Activated CD8-positive, alpha-beta T cell treated with anti-CD3 and anti-CD28 coated beads for 36 hours (primary cell): ENCODE measurements around the gene ASTN2. TPM values are rescaled to one million over a fixed set of nuclear protein-coding genes. Genes with fewer than 3 reads are reported as not detected.

Source experiments
- ATAC-seq: fragments of 200-7000 bp; cut with Tn5 transposase; one replicate; pipeline ENCODE4 v1.10.0; 2021; ENCODE audit warnings: mild to moderate bottlenecking, moderate library complexity
- CTCF ChIA-PET: fragments of 350-600 bp; sonication (Branson Sonifier 250); formaldehyde crosslinking; loops from one replicate; lab custom pipeline; 2021; ENCODE audit warnings: antibody characterized with exemption; lab: Charles Lee
- POLR2A ChIA-PET: fragments of 350-600 bp; sonication (Branson Sonifier 250); formaldehyde crosslinking; loops from one replicate; lab custom pipeline; 2021; ENCODE audit warnings: antibody characterized with exemption; lab: Charles Lee
- DNase-seq: peaks from one replicate; pipeline ENCODE4 v3.0.0-alpha.2; 2020
- H3K27ac Mint-ChIP-seq: one replicate; pipeline ENCODE4 v1.8.0; 2021; ENCODE audit warnings: mild to moderate bottlenecking, mixed read lengths
- H3K27me3 Mint-ChIP-seq: one replicate; pipeline ENCODE4 v1.8.0; 2021; ENCODE audit warnings: mixed read lengths
- H3K36me3 Mint-ChIP-seq: one replicate; pipeline ENCODE4 v1.8.0; 2021; ENCODE audit warnings: low read depth, mixed read lengths
- H3K4me1 Mint-ChIP-seq: one replicate; pipeline ENCODE4 v1.8.0; 2021; ENCODE audit warnings: low read depth, mixed read lengths
- H3K4me3 Mint-ChIP-seq: one replicate; pipeline ENCODE4 v1.8.0; 2021; ENCODE audit warnings: mild to moderate bottlenecking, moderate library complexity, mixed read lengths
- H3K9me3 Mint-ChIP-seq: one replicate; pipeline ENCODE4 v1.8.0; 2021; ENCODE audit warnings: mixed read lengths
- CTCF ChIP-seq: fragments of 200-600 bp; IDR thresholded peaks from one replicate; pipeline ENCODE4 v1.8.0; 2022; ENCODE audit warnings: antibody characterized with exemption, mild to moderate bottlenecking
- intact Hi-C: fragments of 100-400 bp; cut with micrococcal nuclease; formaldehyde crosslinking; loops from one replicate; pipeline ENCODE4 v1.10.0; 2022
- total RNA-seq, 2 experiments: library from RNA; stranded (reverse); gene quantifications; one replicate each; pipeline ENCODE4 v1.2.3, GENCODE V29; 2021

ASTN2 gene
- total RNA-seq, 2 experiments from 2014 or later: 5.2 to 5.7 TPM

- POLR2A ChIA-PET: interaction anchor here (0.7 kb wide), 1 partner anchor 34 kb away, joined by 3 read pairs; no protein-coding TSS in a partner anchor
- Mint-ChIP-seq H3K9me3 (no peaks in the 10 kb centered on the region), H3K4me1 (no peaks in the 10 kb centered on the region), H3K36me3 (no peaks in the 10 kb centered on the region), H3K27me3 (peaks cover 3% of the 10 kb centered on the region), H3K4me3 (no peak overlapping the region), H3K27ac (no peak overlapping the region)
- ATAC-seq (no peak), DNase-seq (no peak)
- intact Hi-C loops: no loop called here
- TF ChIP-seq CTCF: no peak
- CTCF ChIA-PET: interaction anchor here (0.9 kb wide), 1 partner anchor 81 kb away, joined by 3 read pairs; no protein-coding TSS in a partner anchor
These were observed 597.1 kb downstream of the ASTN2 start for GRCh38 chr9:116817762-116818161.

GRCh38 chr9:116816484-116816883, 598.4 kb downstream of the ASTN2 start:
- H3K36me3 Mint-ChIP-seq: no peaks in the 10 kb centered on the region
- ChIA-PET CTCF (no interaction called here), POLR2A (no interaction called here)
- H3K27me3 Mint-ChIP-seq: peaks cover 10% of the 10 kb centered on the region
- H3K4me3 Mint-ChIP-seq: no peak overlapping the region
- H3K4me1 Mint-ChIP-seq: no peaks in the 10 kb centered on the region
- intact Hi-C loops: no loop called here
- ATAC-seq (no peak), DNase-seq (no peak)
- no peak for TF ChIP-seq CTCF
- H3K9me3 Mint-ChIP-seq: no peaks in the 10 kb centered on the region
- no peak overlapping the region for H3K27ac Mint-ChIP-seq

GRCh38 chr9:116815835-116816234, 599.0 kb downstream of the ASTN2 start:
- no peaks in the 10 kb centered on the region for H3K36me3 Mint-ChIP-seq

GRCh38 chr9:116813031-116813300, 601.9 kb downstream of the ASTN2 start:
- Mint-ChIP-seq H3K36me3 (no peaks in the 10 kb centered on the region), H3K4me1 (no peaks in the 10 kb centered on the region), H3K9me3 (no peaks in the 10 kb centered on the region), H3K27ac (no peak overlapping the region), H3K27me3 (peaks cover 13% of the 10 kb centered on the region), H3K4me3 (no peak overlapping the region)
- no peak for DNase-seq
- ChIA-PET POLR2A (no interaction called here), CTCF (no interaction called here)
- TF ChIP-seq CTCF: no peak
- ATAC-seq: no peak
- intact Hi-C loops: no loop called here

More at GRCh38 chr9:116815835-116816234, 599.0 kb downstream of the ASTN2 start:
- DNase-seq (no peak), ATAC-seq (no peak)
- Mint-ChIP-seq H3K27ac (no peak overlapping the region), H3K27me3 (peaks cover 10% of the 10 kb centered on the region), H3K9me3 (no peaks in the 10 kb centered on the region), H3K4me3 (no peak overlapping the region), H3K4me1 (no peaks in the 10 kb centered on the region)
- ChIA-PET POLR2A (no interaction called here), CTCF (no interaction called here)
- TF ChIP-seq CTCF: no peak
- intact Hi-C loops: no loop called here

GRCh38 chr9:116812231-116813030, 602.4 kb downstream of the ASTN2 start:
- ATAC-seq (no peak), DNase-seq (no peak)
- ChIA-PET POLR2A (no interaction called here), CTCF (no interaction called here)
- H3K27me3 Mint-ChIP-seq: peaks cover 13% of the 10 kb centered on the region
- no peak overlapping the region for H3K4me3 Mint-ChIP-seq
- TF ChIP-seq CTCF: no peak
- H3K4me1 Mint-ChIP-seq: no peaks in the 10 kb centered on the region
- intact Hi-C loops: no loop called here
- no peaks in the 10 kb centered on the region for H3K9me3 Mint-ChIP-seq
- no peaks in the 10 kb centered on the region for H3K36me3 Mint-ChIP-seq
- no peak overlapping the region for H3K27ac Mint-ChIP-seq
